Activated naive CD8-positive, alpha-beta T cell treated with anti-CD3 and anti-CD28 coated beads, Interleukin-2, amount 10 ng/mL, durations not matched to agents 7 days and 5 days (primary cell): ENCODE data around the gene PDCD5. TPM values are rescaled to one million over a fixed set of nuclear protein-coding genes. Genes with fewer than 3 reads are reported as not detected.

Experiments used
- ATAC-seq: fragments of 150-1000 bp; cut with Tn5 transposase; one replicate; pipeline ENCODE4 v1.10.0; 2021; ENCODE audit warnings: low read depth, moderate library complexity
- POLR2A ChIA-PET: fragments of 350-600 bp; sonication (Branson Sonifier 250); formaldehyde crosslinking; loops from one replicate; lab custom pipeline; 2021; ENCODE audit warnings: antibody characterized with exemption; lab: Charles Lee
- DNase-seq: peaks from one replicate; pipeline ENCODE4 v3.0.0; 2021
- H3K27ac Mint-ChIP-seq: one replicate; pipeline ENCODE4 v1.8.0; 2022; ENCODE audit warnings: mild to moderate bottlenecking, mixed read lengths
- H3K27me3 Mint-ChIP-seq: one replicate; pipeline ENCODE4 v1.8.0; 2022; ENCODE audit warnings: mild to moderate bottlenecking, moderate library complexity, mixed read lengths
- H3K36me3 Mint-ChIP-seq: one replicate; pipeline ENCODE4 v1.8.0; 2021; ENCODE audit warnings: mild to moderate bottlenecking, mixed read lengths
- H3K4me1 Mint-ChIP-seq: one replicate; pipeline ENCODE4 v1.8.0; 2021; ENCODE audit warnings: mixed read lengths
- H3K4me3 Mint-ChIP-seq: one replicate; pipeline ENCODE4 v1.8.0; 2022; ENCODE audit warnings: mild to moderate bottlenecking, moderate library complexity, mixed read lengths
- H3K9me3 Mint-ChIP-seq: one replicate; pipeline ENCODE4 v1.8.0; 2021; ENCODE audit warnings: mixed read lengths
- total RNA-seq, 2 experiments: library from RNA; stranded (reverse); gene quantifications; one replicate each; pipeline ENCODE4 v1.2.3, GENCODE V29; 2021

The PDCD5 gene
- total RNA-seq, 2 experiments from 2014 or later: 105 to 112 TPM

GRCh38 chr19:32624410-32624809, 43.4 kb downstream of the PDCD5 start:
- no peaks in the 10 kb centered on the region for H3K9me3 Mint-ChIP-seq
- ATAC-seq (no peak), DNase-seq (no peak)
- no peaks in the 10 kb centered on the region for H3K27me3 Mint-ChIP-seq
- no peaks in the 10 kb centered on the region for H3K4me1 Mint-ChIP-seq
- no peak overlapping the region for H3K4me3 Mint-ChIP-seq
- POLR2A ChIA-PET: no interaction called here
- H3K36me3 Mint-ChIP-seq: peaks cover 16% of the 10 kb centered on the region
- no peak overlapping the region for H3K27ac Mint-ChIP-seq

DNA sequence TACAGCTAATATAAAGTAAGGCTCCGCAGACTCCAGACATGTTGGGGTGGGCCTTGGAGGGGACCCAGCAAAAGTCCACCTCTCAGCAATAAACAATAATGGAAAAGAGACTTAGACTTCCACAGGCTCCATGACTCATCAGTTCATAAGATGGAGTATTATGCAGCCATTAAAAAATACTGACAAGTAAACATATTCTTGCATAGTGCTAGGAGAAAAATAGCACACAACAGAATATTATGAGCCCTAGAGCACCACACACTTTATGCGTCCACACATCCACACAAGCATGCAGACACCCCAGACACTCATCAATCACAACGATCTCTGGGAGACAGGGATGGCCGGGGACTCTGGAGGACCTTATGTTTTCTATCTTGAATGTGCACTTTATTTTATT, 46.0 kb downstream of the PDCD5 start:
- ATAC-seq (no peak), DNase-seq (no peak)
- POLR2A ChIA-PET: no interaction called here
- Mint-ChIP-seq H3K36me3 (peaks cover 11% of the 10 kb centered on the region), H3K4me1 (no peaks in the 10 kb centered on the region), H3K4me3 (no peak overlapping the region), H3K27ac (no peak overlapping the region), H3K9me3 (no peaks in the 10 kb centered on the region), H3K27me3 (no peaks in the 10 kb centered on the region)

- no peak for ATAC-seq
- DNase-seq: no peak
- H3K27ac Mint-ChIP-seq: no peak overlapping the region
- no peaks in the 10 kb centered on the region for H3K9me3 Mint-ChIP-seq
- no peaks in the 10 kb centered on the region for H3K4me1 Mint-ChIP-seq
- H3K4me3 Mint-ChIP-seq: no peak overlapping the region
- POLR2A ChIA-PET: no interaction called here
- H3K27me3 Mint-ChIP-seq: no peaks in the 10 kb centered on the region
- peaks cover 11% of the 10 kb centered on the region for H3K36me3 Mint-ChIP-seq
Observed at GRCh38 chr19:32627714-32628270, 46.8 kb downstream of the PDCD5 start.

DNA sequence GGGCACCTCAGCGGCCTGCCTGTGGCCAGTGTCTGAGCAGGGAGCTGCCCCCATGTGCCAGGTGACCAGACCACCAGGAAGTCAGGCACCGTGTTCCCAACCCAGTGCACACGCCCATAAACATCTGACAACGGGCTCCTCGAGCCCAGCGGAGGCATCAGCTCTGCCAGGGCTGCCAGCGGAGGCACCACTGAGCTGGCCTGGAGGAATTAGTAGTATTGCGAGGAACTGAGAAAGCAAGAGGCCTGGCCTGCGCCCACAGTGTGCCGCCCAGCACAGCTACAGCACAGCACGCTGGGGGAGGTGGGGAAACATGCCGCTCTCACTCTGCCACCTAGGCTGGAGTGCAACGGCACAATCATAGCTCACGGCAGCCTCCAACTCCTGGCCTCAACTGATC, 49.3 kb downstream of the PDCD5 start:
- Mint-ChIP-seq H3K4me3 (no peak overlapping the region), H3K36me3 (peaks cover 8% of the 10 kb centered on the region), H3K27me3 (no peaks in the 10 kb centered on the region), H3K27ac (no peak overlapping the region), H3K4me1 (no peaks in the 10 kb centered on the region), H3K9me3 (no peaks in the 10 kb centered on the region)
- ATAC-seq (no peak), DNase-seq (no peak)
- POLR2A ChIA-PET: no interaction called here

- POLR2A ChIA-PET: no interaction called here
- Mint-ChIP-seq H3K27me3 (no peaks in the 10 kb centered on the region), H3K36me3 (peaks cover 18% of the 10 kb centered on the region), H3K4me3 (no peak overlapping the region), H3K4me1 (no peaks in the 10 kb centered on the region), H3K9me3 (no peaks in the 10 kb centered on the region), H3K27ac (no peak overlapping the region)
- no peak for ATAC-seq
- no peak for DNase-seq
Observed at GRCh38 chr19:32631381-32631780, 50.4 kb downstream of the PDCD5 start.

Other genes with a start within 250 kb of the PDCD5 start
- gene ZNF507, start 235.6 kb upstream of the PDCD5 start, total RNA-seq: 10 to 100 TPM; 31.5 to 32.2 TPM
- gene DPY19L3, start 175.4 kb upstream of the PDCD5 start, total RNA-seq: 10 to 100 TPM; 15.7 to 17.5 TPM
- 10 to 100 TPM; 43.4 to 48.8 TPM for gene ANKRD27, start 94.0 kb downstream of the PDCD5 start, total RNA-seq
- under 1 TPM; 0.47 to 0.79 TPM for gene RGS9BP, start 94.7 kb downstream of the PDCD5 start, total RNA-seq
- gene NUDT19, start 110.6 kb downstream of the PDCD5 start, total RNA-seq: 10 to 100 TPM; 15.2 to 15.4 TPM
- gene TDRD12, start 138.6 kb downstream of the PDCD5 start, total RNA-seq: under 1 TPM; 0.26 to 0.42 TPM